Heart left ventricle (tissue), 13 donors: ENCODE measurements around the gene GPC3.

Experiments
- POLR2A ChIP-seq, 2 donors: fragments of 450-650 bp; IDR thresholded peaks; one replicate each; pipeline ENCODE4 v1.6.1; 2017; ENCODE audit warnings: antibody characterized with exemption in 2 of 2, mild to moderate bottlenecking in 2 of 2, moderate library complexity in 2 of 2
- TF ChIP-seq, protein P1 (sequence below), 12 donors: fragments of 200-600 bp; sonication (generic) in 4 of 12; IDR thresholded peaks; one replicate each; pipeline versions ENCODE4 v1.5.0 to v1.8.0; 2018 to 2022; ENCODE audit warnings: antibody characterized with exemption in 12 of 12, mild to moderate bottlenecking in 5 of 12
- donor health status: ischemic (EF 13 %, LVEDD 7.1; RV severe dilation, severe dysfunction).
- donor health status: DM: no; HTN: yes; CAD: no.
- donor health status: DM: no; HTN: no; CAD: no.
- donor health status: ischemic (EF 25% LVEDD 6.9; RV normal size, moderate dysfunction).
- donor health status: ischemic (EF 25% LVEDD 5.7; RV mildly dilated, moderate dysfunction).
- donor health status: ischemic (EF 35%, LVEDD 5.7; RV mildly dilated, moderate dysfunction).
- donor health status: nonischemic (EF 11% LVEDD 7.7; RV severe dilation, severe dysfunction).
- donor health status: DM: yes; HTN: yes; CAD: no.
- donor health status: PGD.
- donor health status: ischemic (EF 29% LVEDD 5.4; RV normal size, mild dysfunction).
- donor health status: nonischemic (EF 23%, LVEDD 6.1; RV moderate dilation, normal function).

- TF ChIP-seq, protein P1, sequence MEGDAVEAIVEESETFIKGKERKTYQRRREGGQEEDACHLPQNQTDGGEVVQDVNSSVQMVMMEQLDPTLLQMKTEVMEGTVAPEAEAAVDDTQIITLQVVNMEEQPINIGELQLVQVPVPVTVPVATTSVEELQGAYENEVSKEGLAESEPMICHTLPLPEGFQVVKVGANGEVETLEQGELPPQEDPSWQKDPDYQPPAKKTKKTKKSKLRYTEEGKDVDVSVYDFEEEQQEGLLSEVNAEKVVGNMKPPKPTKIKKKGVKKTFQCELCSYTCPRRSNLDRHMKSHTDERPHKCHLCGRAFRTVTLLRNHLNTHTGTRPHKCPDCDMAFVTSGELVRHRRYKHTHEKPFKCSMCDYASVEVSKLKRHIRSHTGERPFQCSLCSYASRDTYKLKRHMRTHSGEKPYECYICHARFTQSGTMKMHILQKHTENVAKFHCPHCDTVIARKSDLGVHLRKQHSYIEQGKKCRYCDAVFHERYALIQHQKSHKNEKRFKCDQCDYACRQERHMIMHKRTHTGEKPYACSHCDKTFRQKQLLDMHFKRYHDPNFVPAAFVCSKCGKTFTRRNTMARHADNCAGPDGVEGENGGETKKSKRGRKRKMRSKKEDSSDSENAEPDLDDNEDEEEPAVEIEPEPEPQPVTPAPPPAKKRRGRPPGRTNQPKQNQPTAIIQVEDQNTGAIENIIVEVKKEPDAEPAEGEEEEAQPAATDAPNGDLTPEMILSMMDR (IDR thresholded peaks at IDR 0.05), result no peak
- TF ChIP-seq POLR2A (IDR thresholded peaks at IDR 0.05), result no peak
These were observed 414.8 kb downstream of the GPC3 start for GRCh38 chrX:133570549-133570948.
